ENCODE results near the gene ZNF385D.

Gene ZNF385D

DNA sequence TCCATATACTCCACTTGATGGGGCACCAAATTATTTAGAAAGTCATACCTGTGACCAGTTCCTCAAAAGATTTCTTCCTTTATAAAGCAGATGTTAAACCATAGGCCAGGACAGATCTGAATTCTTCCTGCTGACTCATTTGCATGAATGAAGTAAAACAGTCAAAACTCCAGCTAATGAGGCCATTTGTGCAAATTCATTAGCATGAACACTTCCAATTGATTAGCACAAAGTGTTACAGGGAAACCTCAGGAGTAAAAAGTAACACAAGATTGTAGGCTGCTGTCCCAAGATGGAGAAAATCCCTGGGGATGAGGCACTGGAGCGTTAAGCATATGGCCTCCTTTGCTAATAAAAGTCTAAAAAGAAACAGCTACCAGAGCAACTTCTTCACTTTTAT, 149.8 kb downstream of the ZNF385D start:
- DNase-seq (ENCODE audit: low read depth in 2 of 2) = no peak

DNA sequence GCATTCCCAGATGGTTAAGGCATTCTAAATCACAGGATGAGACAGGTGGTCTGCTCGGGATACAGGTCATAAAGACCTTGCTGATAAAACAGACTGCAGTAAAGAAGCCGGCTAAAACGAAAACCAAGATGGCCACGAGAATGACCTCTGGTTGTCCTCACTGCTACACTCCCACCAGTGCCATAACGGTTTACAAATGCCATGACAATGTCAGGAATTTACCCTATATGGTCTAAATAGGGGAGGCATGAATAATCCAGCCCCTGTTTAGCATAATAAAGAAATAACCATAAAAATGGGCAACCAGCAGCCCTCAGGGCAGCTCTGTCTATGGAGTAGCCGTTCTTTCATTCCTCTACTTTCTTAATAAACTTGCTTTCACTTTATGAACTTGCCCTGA, 151.1 kb downstream of the ZNF385D start:
- no peak for DNase-seq (ENCODE audit: low read depth in 2 of 2)

DNA sequence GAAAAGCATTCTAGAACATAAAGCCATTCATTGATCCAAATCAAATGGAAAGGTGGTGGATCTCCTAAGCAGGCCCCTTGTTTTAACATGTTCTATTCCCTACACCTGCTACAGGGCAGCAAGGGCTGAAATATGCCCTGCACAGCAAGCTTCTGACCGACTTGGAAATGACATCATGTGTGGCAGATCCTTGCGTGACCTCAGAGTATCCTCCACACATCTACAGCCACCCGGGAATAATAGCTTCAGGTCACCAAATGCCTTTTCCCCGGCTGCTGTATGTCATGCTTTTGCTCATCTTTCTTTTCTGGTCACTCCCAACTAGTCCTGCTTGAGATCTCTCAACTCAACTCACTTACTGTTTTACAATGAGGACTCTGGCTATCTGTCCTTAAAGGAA, 158.2 kb downstream of the ZNF385D start:
- DNase-seq (ENCODE audit: low read depth in 2 of 2) = no peak

DNA sequence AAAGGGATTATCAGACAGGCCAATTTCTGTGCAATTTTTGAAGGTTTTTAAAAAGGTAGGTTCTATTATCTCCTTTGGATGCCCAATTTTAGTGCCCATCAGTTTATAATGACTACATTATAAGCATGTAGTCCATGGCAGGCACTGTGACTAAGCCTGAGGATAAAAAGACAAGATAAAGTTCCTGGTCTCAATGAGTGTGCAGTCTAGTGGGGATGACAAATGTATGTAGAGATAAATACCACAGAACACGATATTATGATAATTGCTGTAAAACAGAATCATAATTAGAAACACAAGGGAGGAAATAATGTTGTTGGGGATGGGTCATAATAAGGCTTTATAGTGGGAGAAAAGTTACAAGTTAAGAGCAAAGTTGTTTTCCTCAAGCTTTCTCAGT, 163.1 kb downstream of the ZNF385D start:
- no peak for DNase-seq (ENCODE audit: low read depth in 2 of 2)

DNA sequence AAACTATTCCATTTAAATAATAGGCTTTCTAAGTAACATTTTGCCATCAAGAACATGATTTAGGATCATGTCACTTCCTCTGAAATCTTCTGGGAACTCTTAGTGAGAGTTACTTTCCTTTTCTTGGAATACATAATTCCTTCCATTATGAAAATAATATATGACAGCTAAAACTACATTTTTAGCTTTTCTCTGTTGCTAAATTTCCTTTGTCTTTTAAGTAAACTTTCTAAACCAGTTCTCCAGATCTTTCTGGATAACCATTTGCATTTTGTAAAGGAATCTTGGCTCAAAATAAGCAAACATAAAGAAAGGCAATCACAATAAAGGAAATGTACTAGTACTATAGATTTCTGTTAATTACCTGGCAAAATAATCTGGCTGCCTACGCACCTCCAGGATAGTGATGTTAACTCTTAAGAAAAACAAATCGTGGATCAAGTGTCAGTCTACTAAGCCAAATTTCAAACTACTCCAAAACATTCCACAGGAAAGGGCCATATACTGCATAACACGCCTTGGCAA, 165.7 kb downstream of the ZNF385D start:
- no peak for DNase-seq (ENCODE audit: low read depth in 2 of 2)

DNA sequence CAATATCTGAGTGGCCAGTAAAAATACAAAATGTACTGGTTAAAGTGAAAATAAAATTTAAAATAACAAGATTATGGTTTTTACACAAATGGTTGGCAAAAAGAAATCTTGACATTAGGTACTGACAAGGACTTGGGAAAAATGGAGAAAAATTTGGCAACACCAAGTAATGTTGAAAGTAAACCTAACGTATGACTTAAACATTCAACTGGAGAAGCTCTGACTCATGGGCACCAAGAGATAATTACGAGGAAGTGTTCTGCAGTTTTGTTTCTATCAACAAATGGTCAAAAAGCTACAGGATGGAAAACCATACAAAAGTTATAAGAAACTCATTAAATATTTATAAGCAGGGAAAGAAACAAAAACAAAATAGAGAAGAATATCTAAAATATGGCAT, 177.7 kb downstream of the ZNF385D start:
- DNase-seq (ENCODE audit: low read depth in 2 of 2) = no peak

DNA sequence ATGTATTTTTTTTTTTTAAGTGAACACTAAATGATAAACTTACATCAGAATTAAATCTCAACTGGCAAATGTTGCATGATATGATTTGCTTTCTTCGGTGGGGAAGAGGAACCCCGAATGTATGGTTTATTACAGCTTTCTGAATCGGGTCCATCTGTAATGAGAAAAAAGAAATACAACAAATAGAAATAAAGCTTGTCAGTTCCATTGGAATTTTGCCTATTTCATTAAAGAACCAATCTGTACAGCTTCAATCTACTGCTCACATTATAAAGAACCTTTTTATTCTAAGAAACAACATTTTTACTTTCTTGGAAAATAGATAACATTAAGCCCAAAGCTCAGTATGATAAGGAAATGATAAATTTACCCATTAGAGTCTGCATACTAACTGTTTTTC, 186.5 kb downstream of the ZNF385D start:
- no peak for DNase-seq (ENCODE audit: low read depth in 2 of 2)

DNA sequence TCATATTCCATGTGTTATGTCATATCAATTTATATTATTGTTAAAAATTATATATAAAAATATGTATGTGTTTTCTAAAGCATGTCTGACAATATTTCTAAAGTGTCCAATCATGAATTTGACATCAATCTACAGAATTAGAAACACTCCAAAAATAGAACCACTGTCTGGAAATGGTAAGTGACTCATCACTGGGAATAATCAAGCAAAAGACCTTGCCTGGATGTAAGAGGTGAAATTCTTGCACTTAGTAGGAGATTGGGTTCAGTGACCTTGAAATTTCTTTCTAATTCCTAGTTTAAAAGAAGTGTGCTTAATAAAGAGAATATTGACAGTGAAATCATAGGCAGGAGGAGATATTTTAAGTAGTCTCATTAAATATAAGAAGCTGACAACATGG, 188.8 kb downstream of the ZNF385D start:
- DNase-seq (ENCODE audit: low read depth in 2 of 2) = no peak

DNA sequence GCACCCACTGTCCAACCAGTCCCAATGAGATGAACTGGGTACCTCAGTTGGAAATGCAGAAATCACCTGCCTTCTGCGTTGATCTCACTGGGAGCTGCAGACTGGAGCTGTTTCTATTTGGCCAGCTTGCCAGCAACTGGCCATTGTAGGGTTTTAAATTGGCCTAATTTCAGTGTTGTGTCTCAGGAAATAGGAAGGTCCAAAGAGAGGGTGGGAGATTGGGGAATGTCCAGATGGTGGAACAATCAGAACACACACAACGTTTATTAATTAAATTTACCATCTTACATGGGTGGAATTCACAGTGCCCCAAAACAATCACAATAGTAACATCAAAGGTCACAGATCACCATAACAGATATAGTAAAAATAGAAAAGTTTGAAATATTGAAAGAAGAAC, 189.5 kb downstream of the ZNF385D start:
- no peak for DNase-seq (ENCODE audit: low read depth in 2 of 2)

DNA sequence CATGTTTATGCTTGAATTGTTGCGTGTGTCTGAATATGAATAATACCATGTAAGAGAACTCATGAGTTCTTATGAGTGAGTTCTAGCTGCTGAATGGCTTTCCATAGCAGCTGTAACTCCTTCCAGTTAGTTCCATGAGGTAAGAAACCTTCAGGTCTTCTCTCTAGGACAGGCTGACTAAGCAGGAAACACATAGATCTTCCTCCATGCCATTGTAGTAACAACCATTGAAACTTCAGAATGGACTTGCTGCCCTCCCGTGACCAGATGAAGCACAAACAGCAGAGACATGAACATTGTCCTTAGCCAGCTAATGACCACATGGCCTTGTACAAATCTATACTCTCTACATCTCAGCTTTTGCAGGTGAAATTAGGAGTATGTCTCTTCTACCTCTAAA, 200.0 kb downstream of the ZNF385D start:
- no peak for DNase-seq (ENCODE audit: low read depth in 2 of 2)

DNA sequence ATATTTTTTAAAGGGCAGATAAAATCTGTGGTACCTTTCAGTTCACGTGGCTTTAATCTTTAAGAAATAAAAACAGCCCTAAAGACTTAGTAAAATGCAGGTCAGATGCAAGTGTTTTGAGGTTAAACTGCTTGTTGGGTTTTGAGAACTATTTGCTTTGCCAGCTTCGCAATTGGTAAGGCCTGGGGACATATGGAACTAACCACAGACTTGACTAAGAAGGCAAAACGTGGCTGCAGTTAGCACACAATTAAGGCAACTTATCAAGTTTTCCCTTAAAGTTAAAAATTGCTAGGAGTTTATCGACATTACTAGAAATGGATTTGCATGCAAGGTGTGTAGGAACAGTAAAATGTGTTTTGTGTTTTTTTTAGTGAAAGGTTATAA, 206.9 kb downstream of the ZNF385D start:
- DNase-seq (ENCODE audit: low read depth in 2 of 2) = no peak

DNA sequence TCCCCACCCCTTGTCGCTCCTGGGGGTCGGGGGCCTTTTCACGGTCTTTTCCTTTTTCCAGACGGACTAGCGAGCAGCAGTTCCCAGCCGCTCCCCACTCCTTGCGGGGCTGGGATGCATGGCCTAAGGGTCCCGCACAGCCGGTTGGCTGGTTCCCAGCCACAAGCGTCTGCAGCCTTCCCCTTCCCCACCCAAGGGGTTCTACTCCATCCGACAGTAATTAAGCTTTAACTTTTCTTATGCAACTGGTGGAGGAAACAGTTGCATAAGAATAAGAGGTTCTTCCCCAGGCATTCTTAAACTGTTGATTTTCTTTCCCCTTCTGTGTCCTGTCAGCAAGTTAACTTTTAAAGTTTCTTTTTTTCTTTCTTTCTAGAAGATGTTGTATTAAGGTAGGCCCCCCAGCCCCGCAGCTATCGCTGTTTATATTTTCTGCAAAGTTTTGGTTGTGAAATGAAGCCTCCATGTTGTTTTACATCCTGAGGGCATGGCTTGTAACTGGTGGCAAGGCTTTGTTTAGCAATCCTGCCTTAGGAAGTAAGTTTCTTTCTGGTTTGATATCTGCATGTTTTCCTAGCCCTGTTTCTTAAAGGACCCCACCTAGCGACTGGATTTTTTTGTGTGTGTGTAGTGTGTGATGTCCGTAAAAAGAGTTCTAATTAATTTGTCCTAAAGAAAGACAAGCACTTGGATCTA, 207.5 kb downstream of the ZNF385D start:
- no peak for DNase-seq (ENCODE audit: low read depth in 2 of 2)

DNA sequence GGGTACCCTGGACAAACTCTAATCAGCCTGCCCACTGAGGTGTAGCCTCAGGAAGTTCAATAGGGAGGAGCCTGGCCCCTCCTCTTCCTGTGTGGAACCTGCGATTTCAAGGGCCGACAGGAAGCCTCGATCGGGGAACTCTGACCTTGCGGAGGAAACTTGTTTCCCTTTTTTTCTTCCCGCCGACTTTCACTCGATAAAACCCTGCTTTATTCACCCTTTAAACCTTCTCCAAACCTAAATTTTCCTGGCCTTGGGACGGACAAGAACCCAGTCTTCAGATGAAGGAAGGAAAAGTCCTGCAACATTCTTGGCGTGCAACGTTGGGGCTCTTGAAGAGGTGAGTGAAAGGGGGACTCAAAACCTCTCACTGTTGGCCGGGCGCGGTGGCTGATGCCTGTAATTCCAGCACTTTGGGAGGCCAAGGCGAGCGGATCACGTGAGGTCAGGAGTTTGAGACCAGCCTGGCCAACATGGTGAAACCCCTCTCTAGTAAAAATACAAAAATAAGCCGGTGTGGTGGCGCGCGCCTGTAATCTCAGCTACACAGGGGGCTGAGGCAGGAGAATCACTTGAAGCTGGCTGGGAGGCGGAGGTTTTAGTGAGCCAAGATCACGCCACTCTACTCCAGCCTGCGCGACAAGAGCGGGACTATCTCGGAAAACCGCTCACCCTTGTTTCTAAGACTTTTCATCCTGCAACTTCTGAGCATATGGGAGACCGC, 208.2 kb downstream of the ZNF385D start:
- DNase-seq (ENCODE audit: low read depth in 2 of 2) = no peak

DNA sequence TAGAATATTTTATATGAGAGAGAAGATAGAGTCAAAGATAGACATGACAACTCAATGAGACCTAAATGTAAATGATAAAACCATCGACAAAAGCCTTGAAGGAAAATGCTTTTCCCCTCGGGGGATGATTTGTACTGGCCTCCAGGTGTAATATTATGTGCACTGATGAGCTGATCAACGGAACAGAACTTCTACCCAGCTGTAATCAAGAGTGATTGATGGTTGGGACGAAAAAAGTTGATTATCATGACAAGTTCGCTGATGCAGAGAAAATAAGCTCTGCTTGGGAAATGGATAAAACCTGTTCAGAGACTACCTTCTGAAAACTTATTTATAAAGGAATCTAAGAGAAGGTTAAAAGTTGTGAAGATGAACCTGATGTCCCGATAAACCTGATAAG, 210.7 kb downstream of the ZNF385D start:
- DNase-seq (ENCODE audit: low read depth in 2 of 2) = no peak

DNA sequence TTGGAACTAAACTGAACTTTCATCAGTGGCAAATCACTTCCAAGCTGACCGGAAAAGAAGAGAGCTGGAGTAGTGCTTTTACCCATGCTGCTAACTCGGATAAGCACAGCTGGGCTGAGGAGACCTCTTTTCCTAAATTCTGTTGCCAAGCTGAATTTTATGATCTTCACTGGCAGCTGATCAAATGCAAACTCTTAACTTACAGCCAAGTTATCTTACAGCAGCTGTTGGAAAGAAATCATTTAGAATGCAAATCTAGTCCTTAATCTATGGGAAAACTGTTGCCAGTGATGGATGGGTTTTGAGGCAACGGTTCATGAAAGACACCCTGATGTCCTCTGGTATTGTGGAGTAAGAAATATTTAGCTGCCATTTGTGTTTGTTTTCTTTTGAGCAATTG, 216.5 kb downstream of the ZNF385D start:
- DNase-seq (ENCODE audit: low read depth in 2 of 2) = no peak

DNA sequence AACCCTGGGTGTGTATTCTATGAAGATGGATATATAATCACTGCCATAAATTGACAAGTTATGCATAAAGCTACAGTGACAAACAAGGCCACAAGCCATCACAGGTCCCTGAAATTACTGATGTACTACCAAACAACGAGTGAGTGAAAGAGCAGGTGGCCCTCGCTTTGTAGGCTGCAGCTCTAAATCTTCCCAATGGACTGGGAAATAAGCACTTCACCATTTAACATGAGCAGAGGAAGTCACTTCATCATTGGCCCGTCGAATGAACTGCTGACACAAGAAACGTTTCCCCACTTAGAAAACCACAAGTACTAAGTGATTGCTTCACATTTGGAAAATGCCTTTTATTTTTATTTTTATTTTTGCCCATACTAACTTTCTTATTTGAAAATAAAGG, 218.0 kb downstream of the ZNF385D start:
- DNase-seq (ENCODE audit: low read depth in 2 of 2) = no peak

DNA sequence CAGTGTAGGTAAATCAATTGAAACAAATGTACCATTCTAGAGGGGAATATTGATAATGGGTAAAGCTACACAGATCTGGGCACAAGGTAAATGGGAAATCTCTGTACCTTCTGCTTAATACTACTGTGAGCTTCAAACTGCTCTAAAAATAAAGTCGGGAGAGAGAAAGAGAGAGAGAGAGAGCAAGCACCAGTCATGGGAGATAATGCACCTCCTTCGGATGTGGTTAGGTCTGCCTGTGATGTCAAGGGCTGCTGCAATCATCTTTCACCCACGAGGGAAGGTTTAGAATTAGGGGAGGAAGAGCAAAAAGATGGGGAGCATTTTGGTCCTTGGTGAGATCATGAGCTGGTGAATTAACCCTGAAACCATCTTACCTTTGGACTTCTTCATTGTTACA, 219.1 kb downstream of the ZNF385D start:
- no peak for DNase-seq (ENCODE audit: low read depth in 2 of 2)

DNA sequence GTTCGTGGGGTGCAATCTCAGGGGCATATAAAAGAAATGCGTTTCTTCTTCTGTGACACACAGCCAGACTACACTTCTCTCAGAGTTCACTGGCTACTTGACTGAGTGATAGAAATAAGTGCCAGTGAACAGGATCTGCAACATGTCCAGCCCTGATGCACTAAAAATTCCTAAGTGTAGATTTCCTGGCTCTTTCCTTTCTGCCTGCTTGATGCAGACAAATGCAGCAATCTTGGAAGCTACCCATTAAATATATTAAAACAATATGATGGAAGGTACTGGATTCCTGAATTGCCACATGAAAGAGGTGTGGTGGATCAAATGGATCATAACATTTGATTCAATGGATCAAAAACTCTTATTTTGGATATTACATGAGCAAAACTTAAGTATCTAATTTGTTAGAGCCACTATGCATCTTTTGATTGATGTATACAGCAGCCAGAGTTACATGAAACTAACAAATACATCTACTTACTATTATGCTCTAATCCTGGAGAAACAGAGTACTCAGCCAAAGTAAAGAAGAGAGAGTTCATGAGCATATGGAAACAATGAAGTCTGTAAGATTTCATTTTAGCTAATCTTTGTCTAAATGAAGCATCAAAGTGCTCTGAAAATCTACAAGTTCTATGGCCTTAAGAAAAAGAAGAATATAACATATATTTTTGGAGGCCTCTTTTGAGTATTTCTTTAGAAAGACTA, 222.6 kb downstream of the ZNF385D start:
- no peak for DNase-seq (ENCODE audit: low read depth in 2 of 2)

DNA sequence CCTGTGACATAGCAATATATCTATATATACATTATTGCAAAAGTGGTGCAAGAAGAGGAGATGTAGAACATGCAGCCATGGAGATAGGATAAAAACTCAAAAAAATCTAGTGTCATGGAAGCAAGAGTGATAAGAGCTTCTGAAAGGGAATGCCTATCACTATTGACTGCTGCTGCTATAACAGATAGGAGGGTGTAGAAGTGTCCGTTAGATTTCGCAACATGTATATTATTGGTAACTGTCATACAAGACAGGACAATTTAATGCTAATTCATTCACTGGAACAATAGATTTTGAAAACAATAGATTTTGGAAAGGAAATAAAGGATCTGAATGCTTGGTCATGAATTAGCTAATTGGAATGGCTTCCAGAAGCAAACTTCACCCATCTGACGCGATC, 224.5 kb downstream of the ZNF385D start:
- no peak for DNase-seq (ENCODE audit: low read depth in 2 of 2)

DNA sequence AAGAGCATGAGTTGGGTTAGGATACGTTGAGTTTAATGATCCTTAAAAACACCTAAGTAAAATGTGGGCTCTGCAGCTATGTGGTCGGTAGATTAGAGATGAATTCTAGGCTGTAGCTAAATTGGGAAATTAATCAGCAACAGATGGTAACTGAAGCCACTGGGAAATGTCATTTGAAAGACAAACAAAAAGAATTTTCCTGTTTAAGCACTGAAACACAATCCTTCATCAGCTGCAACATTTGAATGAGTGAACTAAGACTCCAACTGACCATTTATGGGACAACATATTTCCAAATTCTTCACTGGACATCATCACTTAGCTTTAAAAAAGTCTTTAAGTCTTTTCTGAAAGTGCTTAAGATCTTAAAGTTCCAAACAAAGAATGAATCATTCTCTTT, 226.9 kb downstream of the ZNF385D start:
- DNase-seq (ENCODE audit: low read depth in 2 of 2) = no peak

DNA sequence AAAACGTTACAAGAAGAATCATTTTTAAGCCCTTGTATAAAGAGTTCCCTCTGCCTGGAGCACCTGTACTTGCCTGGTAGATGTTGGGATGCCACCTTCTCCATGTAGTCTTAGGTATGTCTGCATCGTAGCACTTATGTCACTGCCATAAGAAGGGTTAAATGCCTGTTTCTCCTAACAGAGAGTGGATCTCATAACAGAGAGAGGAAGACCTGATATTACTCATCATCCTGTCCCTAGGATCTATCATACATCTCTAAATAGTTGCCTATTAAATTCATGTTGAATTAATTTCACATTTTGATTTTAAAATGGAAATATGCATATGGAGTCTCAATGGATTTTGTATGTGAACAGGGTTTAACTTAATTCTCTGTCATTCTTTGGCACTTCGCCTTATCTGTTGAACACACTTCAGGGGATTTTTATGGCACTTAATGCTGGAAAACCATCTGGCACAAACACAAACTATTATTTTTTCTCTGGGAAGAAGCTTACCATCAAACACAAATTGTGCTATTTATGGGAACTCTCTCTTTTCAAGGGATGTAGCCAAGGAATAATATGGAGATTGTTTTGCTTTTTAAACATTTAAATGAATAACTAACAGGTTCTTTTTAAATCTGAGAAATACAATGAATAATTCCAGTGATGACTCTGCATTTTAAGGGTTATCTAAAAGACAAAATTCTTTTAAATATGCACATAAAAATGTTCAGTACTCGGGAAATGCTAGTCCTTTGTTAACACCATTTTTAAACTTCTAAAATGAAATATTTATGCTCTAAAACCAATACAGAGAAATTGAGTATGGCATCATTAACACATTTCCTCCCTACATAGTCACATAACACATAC, 230.7 kb downstream of the ZNF385D start:
- no peak for DNase-seq (ENCODE audit: low read depth in 2 of 2)

DNA sequence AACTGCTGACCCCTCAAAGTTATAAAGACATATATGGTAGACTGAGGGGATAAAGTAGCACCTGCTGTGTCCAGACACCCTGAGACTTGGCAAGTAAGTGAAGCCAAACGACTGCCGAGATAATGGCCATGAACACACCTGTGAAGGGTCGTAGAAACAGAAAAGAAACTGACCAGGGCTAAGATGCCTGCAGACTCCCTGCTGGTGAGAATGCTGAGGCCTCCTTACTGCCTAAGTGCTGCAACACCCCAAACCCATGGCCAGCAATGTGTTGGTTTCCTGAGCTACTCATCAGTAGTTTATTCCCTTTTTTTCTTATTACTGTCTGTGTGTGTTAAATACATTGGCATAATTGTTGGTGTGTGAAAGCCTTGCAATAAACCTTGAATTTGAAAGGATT, 233.8 kb downstream of the ZNF385D start:
- no peak for DNase-seq (ENCODE audit: low read depth in 2 of 2)

Data from stimulated activated CD4-positive, alpha-beta T cell treated with anti-CD3 and anti-CD28 coated beads, Interleukin-4, amount 100 ng/mL, for 48 hours (primary cell).